ENCODE measurements around the gene HCAR2. TPM values are rescaled to one million over a fixed set of nuclear protein-coding genes. Genes with fewer than 3 reads are reported as not detected.
"Not testable (repeated sequence)": the region's sequence is repeated elsewhere in the genome, so short reads cannot be mapped to it uniquely, and the experiment has no call there.

Gene HCAR2
- total RNA-seq, 1 experiment from 2014 or later = 2.6 TPM

DNA sequence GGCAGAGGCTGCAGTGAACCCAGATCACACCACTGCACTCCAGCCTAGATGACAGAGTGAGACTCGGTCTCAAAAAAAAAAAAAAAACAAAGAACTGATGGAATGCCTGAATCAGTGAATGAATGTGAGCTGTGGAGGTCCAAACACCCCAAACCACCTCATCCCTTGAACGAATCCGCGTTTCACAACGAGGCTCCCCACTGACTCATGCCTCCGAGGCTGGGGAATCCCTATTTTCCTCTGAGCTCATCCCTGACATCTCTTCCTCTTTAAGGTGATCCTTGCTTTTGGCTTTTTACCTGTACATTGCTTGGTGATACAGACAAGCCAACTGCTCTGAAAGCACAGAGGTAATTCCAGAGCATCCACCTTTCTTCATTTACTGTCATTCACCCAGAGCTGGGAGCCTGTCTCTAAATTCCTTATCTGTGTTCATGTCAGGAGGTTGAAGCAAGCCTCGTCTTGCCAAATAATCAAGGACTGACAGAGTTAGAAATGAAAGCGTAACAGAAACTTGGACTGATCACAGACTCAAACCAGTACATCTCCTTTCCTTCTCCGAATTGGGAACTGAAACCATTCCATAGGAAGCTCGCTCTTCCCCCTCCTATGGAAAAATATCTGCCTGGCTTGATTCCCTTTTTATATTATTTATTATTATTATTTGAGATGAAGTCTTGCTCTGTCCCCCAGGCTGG lies 10.5 kb upstream of the HCAR2 start:
- H3K9me2 ChIP-seq (ENCODE audit: insufficient read depth); intact Hi-C loops (cut with micrococcal nuclease; ENCODE audit: unreplicated experiment); POLR2A ChIA-PET (ENCODE audit: unreplicated experiment); DNase-seq; H3K79me2 ChIP-seq (ENCODE audit: low read depth); H3K36me3 ChIP-seq (ENCODE audit: low read depth); H3K4me2 ChIP-seq; H2AFZ ChIP-seq; H3K27me3 ChIP-seq (ENCODE audit: insufficient read depth, low read depth); CTCF ChIA-PET; H3K9me3 ChIP-seq (ENCODE audit: insufficient read depth, low read depth); H3K4me3 ChIP-seq; H4K20me1 ChIP-seq (ENCODE audit: insufficient read depth); BruUV-seq (replicated peaks); H3K27ac ChIP-seq: not testable (repeated sequence)
- Histone ChIP-seq H3K4me1 (replicated peaks; ENCODE audit: insufficient read depth) (peaks cover 29% of the 10 kb centered on the region), H3F3A (ENCODE audit: insufficient read depth, low read depth) (peaks cover 12% of the 10 kb centered on the region; the same call in 1 of the 2 replicates)

DNA sequence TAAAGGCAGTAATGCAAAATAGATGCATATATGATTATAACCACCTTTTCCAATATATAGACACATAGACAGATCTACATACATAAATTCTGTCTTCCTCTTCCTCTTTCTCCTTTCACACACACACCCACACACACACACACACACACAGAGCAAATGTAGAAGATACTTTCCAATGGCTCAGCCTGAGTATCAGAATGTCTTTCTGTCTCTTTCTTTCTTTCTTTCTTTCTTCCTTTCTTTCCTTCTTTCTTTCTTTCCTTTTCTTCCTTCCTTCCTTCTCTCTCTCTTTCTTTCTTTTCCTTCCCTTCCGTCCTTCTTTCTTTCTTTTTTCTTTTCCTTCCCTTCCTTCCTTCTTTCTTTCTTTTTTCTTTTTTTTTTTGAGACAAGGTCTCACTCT lies 8.1 kb upstream of the HCAR2 start:
- intact Hi-C loops (cut with micrococcal nuclease; ENCODE audit: unreplicated experiment); H4K20me1 ChIP-seq (ENCODE audit: insufficient read depth); H3K9me2 ChIP-seq (ENCODE audit: insufficient read depth); POLR2A ChIA-PET (ENCODE audit: unreplicated experiment); H2AFZ ChIP-seq; H3K9me3 ChIP-seq (ENCODE audit: insufficient read depth, low read depth); H3K27me3 ChIP-seq (ENCODE audit: insufficient read depth, low read depth); DNase-seq; H3K4me3 ChIP-seq; H3K79me2 ChIP-seq (ENCODE audit: low read depth); BruUV-seq (replicated peaks); H3K36me3 ChIP-seq (ENCODE audit: low read depth): not testable (repeated sequence)
- Histone ChIP-seq H3K4me2 (peak overlapping the region; percentile 72), H3K27ac (peak overlapping the region; percentile 63), H3F3A (ENCODE audit: insufficient read depth, low read depth) (peaks cover 23% of the 10 kb centered on the region; the same call in 1 of the 2 replicates), H3K4me1 (replicated peaks; ENCODE audit: insufficient read depth) (peaks cover 43% of the 10 kb centered on the region)
- CTCF ChIA-PET = interaction anchor here (0.7 kb wide), 1 partner anchor 21 kb away, joined by 22 read pairs; no protein-coding TSS in a partner anchor

DNA sequence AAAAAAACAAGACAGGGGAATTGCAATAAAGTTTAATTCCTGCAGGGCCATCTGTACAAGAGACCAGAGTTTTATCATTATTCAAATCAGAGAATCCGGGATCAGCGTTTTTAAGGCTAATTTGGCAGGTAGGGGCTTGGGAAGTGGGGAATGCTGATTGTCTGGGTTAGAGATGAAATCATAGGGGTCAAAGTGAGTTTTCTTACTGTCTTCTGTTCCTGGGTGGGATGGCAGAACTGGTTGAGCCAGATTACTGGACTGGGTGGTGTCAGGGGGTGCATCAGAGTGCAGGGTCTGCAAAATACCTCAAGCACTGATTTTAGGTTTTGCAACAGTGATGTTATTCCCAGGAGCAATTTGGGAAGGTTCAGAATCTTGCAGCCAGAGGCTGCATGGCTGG lies 7.2 kb upstream of the HCAR2 start:
- Histone ChIP-seq H3K27ac (peak overlapping the region; percentile 63), H3K4me2 (peak overlapping the region; percentile 72), H3F3A (ENCODE audit: insufficient read depth, low read depth) (peaks cover 23% of the 10 kb centered on the region; the same call in 1 of the 2 replicates), H3K4me3 (0 out of 2 replicates have a peak overlapping the region, but pooled peaks have one; percentile 8), H3K4me1 (replicated peaks; ENCODE audit: insufficient read depth) (peaks cover 43% of the 10 kb centered on the region)
- peak; percentile 63 to 80 for DNase-seq
- BruUV-seq (replicated peaks); intact Hi-C loops (cut with micrococcal nuclease; ENCODE audit: unreplicated experiment); CTCF ChIA-PET; H3K9me3 ChIP-seq (ENCODE audit: insufficient read depth, low read depth); H2AFZ ChIP-seq; H3K27me3 ChIP-seq (ENCODE audit: insufficient read depth, low read depth); H3K36me3 ChIP-seq (ENCODE audit: low read depth); H4K20me1 ChIP-seq (ENCODE audit: insufficient read depth); H3K9me2 ChIP-seq (ENCODE audit: insufficient read depth); H3K79me2 ChIP-seq (ENCODE audit: low read depth): not testable (repeated sequence)
- POLR2A ChIA-PET (ENCODE audit: unreplicated experiment) = interaction anchor here (0.6 kb wide), 1 partner anchor 105 kb away, joined by 8 read pairs; no protein-coding TSS in a partner anchor

DNA sequence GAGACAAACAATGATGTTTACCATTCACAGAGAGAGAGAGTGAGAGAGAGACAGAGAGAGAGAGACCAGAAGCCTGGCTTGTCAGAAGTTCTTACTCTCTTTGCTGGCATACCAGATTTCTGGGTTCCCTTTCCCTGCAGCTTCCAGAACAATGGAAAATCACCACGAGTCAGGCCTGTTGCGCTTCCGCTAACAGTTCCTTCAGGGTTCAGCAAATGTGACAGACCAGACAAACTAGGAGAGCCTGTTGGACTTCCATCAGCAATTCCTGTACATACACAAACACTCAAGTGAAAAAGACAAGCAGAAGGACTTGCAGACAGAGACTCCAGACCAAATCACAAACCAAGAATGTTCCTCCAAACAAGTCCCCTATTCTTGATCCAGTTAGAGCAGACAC lies 6.1 kb upstream of the HCAR2 start:
- Histone ChIP-seq H3K4me1 (replicated peaks; ENCODE audit: insufficient read depth) (peaks cover 43% of the 10 kb centered on the region), H3K27ac (peak overlapping the region; percentile 60), H3F3A (ENCODE audit: insufficient read depth, low read depth) (peaks cover 23% of the 10 kb centered on the region; the same call in 1 of the 2 replicates), H3K4me2 (peak overlapping the region; percentile 61)
- H3K36me3 ChIP-seq (ENCODE audit: low read depth); H3K9me3 ChIP-seq (ENCODE audit: insufficient read depth, low read depth); H2AFZ ChIP-seq; H3K4me3 ChIP-seq; H3K9me2 ChIP-seq (ENCODE audit: insufficient read depth); BruUV-seq (replicated peaks); intact Hi-C loops (cut with micrococcal nuclease; ENCODE audit: unreplicated experiment); DNase-seq; POLR2A ChIA-PET (ENCODE audit: unreplicated experiment); CTCF ChIA-PET; H3K79me2 ChIP-seq (ENCODE audit: low read depth); H3K27me3 ChIP-seq (ENCODE audit: insufficient read depth, low read depth); H4K20me1 ChIP-seq (ENCODE audit: insufficient read depth): not testable (repeated sequence)

GRCh38 chr12:122703841-122704240 lies 684 bp upstream of the HCAR2 start:
- not testable (repeated sequence) for H3K4me3 ChIP-seq

GRCh38 chr12:122701481-122701880 lies 1.7 kb downstream of the HCAR2 start:
- CTCF ChIA-PET = not testable (repeated sequence)
- peak overlapping the region; percentile 32; the same call in 1 of the 2 replicates for H3K4me3 ChIP-seq

More at GRCh38 chr12:122703841-122704240, 684 bp upstream of the HCAR2 start:
- CTCF ChIA-PET; H3K9me3 ChIP-seq (ENCODE audit: insufficient read depth, low read depth); BruUV-seq (replicated peaks); DNase-seq; H3K36me3 ChIP-seq (ENCODE audit: low read depth); H2AFZ ChIP-seq; H3K27me3 ChIP-seq (ENCODE audit: insufficient read depth, low read depth); POLR2A ChIA-PET (ENCODE audit: unreplicated experiment); intact Hi-C loops (cut with micrococcal nuclease; ENCODE audit: unreplicated experiment); H4K20me1 ChIP-seq (ENCODE audit: insufficient read depth); H3K9me2 ChIP-seq (ENCODE audit: insufficient read depth): not testable (repeated sequence)
- Histone ChIP-seq H3K27ac (0 out of 2 replicates have a peak overlapping the region, but pooled peaks have one; percentile 23), H3F3A (ENCODE audit: insufficient read depth, low read depth) (peaks cover 16% of the 10 kb centered on the region; the same call in 1 of the 2 replicates), H3K79me2 (ENCODE audit: low read depth) (peaks cover 28% of the 10 kb centered on the region), H3K4me1 (replicated peaks; ENCODE audit: insufficient read depth) (peaks cover 45% of the 10 kb centered on the region), H3K4me2 (peak overlapping the region; percentile 79)

GRCh38 chr12:122700038-122700710 lies 3.0 kb downstream of the HCAR2 start:
- CTCF ChIA-PET; H3K9me2 ChIP-seq (ENCODE audit: insufficient read depth); POLR2A ChIA-PET (ENCODE audit: unreplicated experiment); BruUV-seq (replicated peaks); H2AFZ ChIP-seq; H4K20me1 ChIP-seq (ENCODE audit: insufficient read depth); H3K27ac ChIP-seq; H3K4me3 ChIP-seq; DNase-seq; intact Hi-C loops (cut with micrococcal nuclease; ENCODE audit: unreplicated experiment); H3K9me3 ChIP-seq (ENCODE audit: insufficient read depth, low read depth); H3K27me3 ChIP-seq (ENCODE audit: insufficient read depth, low read depth); H3K36me3 ChIP-seq (ENCODE audit: low read depth): not testable (repeated sequence)
- Histone ChIP-seq H3K4me2 (peak overlapping the region; percentile 36; the same call in 1 of the 2 replicates), H3K79me2 (ENCODE audit: low read depth) (peaks cover 22% of the 10 kb centered on the region), H3K4me1 (replicated peaks; ENCODE audit: insufficient read depth) (peaks cover 49% of the 10 kb centered on the region), H3F3A (ENCODE audit: insufficient read depth, low read depth) (peaks cover 24% of the 10 kb centered on the region)

More at GRCh38 chr12:122701481-122701880, 1.7 kb downstream of the HCAR2 start:
- Histone ChIP-seq H3K27ac (0 out of 2 replicates have a peak overlapping the region, but pooled peaks have one; percentile 6), H3K4me1 (replicated peaks; ENCODE audit: insufficient read depth) (peaks cover 47% of the 10 kb centered on the region), H3K79me2 (ENCODE audit: low read depth) (peaks cover 22% of the 10 kb centered on the region), H3F3A (ENCODE audit: insufficient read depth, low read depth) (peaks cover 21% of the 10 kb centered on the region), H3K4me2 (peak overlapping the region; percentile 79)
- H3K27me3 ChIP-seq (ENCODE audit: insufficient read depth, low read depth); H4K20me1 ChIP-seq (ENCODE audit: insufficient read depth); H3K36me3 ChIP-seq (ENCODE audit: low read depth); H3K9me2 ChIP-seq (ENCODE audit: insufficient read depth); H2AFZ ChIP-seq; BruUV-seq (replicated peaks); H3K9me3 ChIP-seq (ENCODE audit: insufficient read depth, low read depth); intact Hi-C loops (cut with micrococcal nuclease; ENCODE audit: unreplicated experiment); POLR2A ChIA-PET (ENCODE audit: unreplicated experiment); DNase-seq: not testable (repeated sequence)
